T-helper 1 cell treated with Interleukin-12 subunit alpha and Interleukin-12 subunit beta and Interleukin-4 antibody, amounts not matched to agents 30 ng/mL and 1 ng/mL, for 36 hours (primary cell): Measurements from ENCODE around the gene COL23A1. TPM values are rescaled to one million over a fixed set of nuclear protein-coding genes. Genes with fewer than 3 reads are reported as not detected.

Experiments used
- intact Hi-C: fragments of 100-400 bp; cut with micrococcal nuclease; formaldehyde crosslinking; loops from one replicate; pipeline ENCODE4 v1.15.1; 2024
- total RNA-seq: library from RNA; stranded (reverse); gene quantifications from 2 replicates; pipeline ENCODE4 v1.2.3, GENCODE V29; 2022

COL23A1 gene
- total RNA-seq, 1 donor from 2014 or later: not detected

DNA sequence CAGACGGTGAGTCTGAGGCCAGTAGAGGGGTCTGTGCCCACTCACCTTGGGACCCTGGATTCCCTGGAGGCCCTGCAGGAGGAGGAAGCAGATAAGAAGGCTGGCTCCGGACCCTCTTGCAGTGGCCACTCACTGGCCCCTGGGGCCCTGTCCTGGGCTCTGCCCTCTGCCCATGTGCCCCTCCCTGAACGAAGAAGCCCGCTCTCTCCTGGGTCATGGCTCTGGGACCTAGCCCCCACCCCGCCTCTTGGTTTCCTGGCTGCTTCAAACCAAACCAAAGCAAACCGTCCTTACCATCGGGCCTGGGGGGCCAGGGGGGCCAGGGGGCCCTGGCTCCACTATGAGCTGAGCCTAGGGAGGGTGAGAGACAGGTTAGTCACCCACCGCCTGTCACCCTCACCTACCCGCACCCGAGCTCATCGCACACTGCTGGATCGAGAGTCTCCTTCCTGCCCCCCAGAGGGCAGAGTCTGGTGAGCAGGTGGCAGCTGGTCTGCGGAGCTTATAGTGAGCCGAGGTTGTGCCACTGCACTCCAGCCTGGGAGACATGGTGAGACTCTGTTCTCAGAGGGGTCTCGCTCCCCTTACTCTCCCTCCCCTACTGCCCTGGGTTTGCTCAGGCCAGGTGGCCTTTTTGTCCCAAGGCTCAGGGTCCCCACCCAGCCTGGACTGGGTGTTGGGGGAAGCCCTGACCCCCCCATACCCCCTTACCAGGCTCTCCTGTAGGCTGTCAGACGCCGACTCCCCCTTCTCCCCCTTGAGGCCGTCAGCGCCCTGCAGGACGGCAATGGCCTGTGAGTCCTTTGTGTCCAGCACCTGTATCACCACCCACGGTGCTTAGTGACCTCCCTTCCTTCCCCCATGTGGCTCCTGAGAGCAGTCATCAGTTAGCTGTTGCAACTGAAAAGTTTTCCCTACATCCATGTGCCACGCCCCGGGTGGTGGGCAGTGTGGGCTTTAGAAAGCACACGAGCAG, 342.4 kb downstream of the COL23A1 start:
- intact Hi-C loops: no loop called here

DNA sequence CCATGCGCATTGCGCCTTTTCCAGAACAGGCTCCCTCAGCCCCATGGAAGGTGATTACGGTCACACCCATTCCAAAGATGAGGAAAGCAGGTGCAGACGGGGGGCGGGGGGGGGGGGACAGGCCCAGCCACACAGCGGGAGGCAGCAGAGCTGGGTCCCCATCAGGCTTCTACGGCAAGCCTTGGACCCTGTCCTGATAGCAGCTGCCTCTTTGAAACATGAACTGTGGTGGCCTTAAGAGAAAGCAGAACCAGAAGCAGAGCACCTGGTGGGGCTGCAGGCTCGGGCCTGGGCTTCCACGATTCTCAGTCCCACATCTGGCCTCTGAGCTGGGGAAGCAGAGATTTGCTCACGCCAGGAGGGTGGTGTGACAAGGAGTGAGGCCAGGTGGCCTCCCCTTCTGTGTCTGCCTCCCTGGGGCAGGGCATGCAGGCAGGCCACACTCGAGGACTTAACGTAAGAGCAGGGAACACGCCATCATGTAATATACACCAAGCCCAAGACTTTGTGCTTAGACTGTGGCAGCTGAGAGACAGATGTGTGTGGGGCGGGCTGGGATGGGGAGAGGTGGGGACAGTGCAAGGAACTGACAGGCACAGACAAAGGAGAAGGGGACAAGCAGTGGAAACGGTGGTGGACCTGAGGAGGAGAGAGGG, 343.4 kb downstream of the COL23A1 start:
- intact Hi-C loops: no loop called here

DNA sequence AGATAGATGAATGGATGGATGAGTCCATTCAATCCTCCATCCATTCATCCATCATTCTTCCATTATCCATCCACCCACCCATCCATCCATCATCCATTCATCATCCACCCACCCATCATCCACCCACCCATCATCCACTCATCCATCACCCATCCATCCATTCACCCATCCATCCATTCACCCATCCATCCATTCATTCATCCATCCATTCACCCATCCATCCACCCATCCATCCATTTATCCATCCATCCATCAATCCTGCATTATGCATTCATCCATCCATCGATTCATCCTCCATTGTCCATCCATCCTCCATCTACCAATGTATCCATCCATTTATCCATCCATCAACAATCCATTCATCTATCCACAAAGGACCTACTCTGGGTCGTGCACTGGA, 344.8 kb downstream of the COL23A1 start:
- intact Hi-C loops: no loop called here

DNA sequence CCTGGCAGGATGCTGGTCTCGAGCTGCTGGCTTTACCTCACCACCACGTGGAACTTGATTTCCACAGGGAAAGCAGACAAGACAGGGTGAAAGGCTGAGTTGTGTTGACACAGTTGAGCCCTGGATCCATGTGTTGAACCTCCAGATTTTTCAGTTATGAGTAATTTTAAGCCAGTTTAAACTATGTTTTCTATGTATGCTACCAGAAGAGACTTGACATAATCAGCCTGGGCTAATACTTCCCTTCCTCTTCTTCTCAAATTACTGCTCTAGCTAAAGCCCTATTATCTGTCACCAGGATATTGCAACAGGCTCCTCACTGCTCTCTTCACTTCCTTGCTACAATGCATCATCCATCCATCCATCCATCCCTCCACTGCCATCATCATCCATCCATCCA, 345.6 kb downstream of the COL23A1 start:
- intact Hi-C loops: no loop called here

DNA sequence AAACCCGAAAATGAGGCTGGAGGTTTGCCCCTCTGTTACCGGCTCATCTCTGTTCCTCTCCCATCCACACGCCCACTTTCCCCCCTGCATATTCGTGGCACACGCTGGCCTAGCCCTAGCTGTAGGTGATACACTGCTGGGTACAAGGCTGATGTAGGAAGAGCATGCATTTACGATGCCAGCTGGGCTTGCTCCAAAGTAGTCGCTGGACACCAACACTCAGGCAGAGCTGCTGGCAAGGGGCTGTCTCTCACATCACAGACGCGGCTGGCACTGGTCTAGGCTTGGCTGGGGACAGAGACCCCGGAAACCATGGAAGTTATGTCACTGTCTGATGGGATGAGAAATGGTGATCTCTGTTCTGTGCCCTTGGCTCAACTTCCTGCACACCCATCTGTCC, 347.8 kb downstream of the COL23A1 start:
- intact Hi-C loops: no loop called here

DNA sequence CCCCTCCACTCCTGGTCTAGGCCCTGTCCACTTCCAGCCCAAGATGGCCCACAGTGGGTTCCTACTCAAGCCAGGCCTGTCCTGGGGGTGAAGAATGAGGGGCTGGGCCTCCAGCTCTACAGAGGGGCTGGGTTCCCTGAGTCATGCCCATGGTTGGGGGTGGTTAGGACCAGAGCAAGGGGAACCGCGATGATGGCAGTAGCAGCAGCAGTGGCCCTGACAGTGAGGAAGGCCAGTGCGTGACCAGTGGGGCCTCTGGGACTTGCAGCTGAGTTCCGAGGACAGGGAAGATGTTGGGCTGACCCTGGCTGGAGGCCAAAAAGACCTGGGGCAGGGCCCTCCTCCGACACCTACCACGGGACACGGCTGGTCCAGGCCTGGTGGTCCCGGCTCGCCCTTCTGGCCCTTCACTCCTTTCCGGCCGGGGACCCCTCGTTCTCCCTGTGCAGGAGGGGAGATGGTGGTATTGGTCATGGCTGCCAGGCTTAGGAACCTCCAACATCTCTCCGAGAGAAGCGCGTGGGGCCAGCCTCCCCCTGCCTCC, 348.4 kb downstream of the COL23A1 start:
- intact Hi-C loops: loop anchor here (1.0 kb wide), 1 partner anchor 9 kb away; the partner anchor contains the start of gene PHYKPL

DNA sequence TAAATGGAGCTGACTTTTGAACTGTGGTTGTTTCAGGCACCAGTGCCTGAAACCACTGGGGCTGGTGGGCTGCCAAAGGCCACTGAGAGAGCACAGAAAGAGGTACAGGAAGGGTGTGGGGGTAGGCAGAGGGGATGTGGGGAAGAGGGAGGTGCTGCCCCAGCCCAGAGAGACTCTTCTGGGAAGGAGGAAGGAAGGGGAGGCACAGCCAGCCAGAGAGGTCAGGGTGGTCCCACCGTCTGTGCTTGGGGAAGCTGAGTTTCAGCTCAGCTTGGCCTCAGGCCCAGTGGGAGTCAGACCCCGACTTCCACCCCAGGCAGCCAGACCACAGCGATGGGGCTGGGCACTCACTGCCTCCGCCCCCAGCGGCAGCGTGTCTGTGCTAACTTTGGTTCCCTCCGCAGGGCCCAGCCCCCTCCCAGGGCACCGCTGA, 348.9 kb downstream of the COL23A1 start:
- intact Hi-C loops: loop anchor here (1.0 kb wide), 1 partner anchor 9 kb away; the partner anchor contains the start of gene PHYKPL

DNA sequence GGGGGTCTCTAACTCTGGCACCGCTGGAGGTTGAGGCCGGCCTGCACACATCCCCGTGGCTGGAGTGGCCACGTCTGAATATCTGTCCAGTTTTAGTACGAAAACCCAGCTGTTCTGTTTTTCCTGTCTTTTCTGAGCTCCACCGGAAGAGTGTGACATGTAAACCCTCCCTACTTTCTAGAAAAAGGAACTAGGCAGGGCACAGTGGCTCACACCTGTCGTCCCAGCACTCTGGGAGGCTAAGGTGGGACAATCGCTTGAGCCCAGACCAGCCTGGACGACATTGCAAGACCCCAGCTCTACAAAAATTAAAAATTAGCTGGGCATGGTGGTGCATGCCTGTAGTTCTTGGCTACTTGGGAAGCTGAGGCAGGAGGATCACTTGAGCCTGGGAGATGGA, 349.4 kb downstream of the COL23A1 start:
- intact Hi-C loops: loop anchor here (1.0 kb wide), 1 partner anchor 8 kb away; the partner anchor contains the start of gene PHYKPL

DNA sequence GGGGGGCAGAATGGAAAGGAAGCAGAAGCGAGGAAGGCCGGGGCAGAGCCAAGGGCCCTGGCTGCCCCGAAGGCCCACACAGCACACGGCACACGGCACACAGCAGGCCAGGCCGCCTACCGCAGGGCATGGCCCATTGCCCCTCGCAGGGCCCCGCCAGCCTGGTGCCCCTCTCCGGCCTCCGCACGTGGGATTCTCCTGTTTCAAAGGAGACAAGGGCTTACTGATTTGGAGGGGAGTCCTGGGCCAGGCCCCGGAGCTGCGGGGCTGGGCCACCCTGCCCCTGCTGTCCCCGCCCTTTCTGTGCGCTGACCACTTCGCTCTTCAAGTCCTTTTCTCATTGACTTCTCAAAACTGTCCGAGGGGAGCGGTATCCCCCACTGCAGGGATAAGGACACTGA, 349.9 kb downstream of the COL23A1 start:
- intact Hi-C loops: no loop called here

DNA sequence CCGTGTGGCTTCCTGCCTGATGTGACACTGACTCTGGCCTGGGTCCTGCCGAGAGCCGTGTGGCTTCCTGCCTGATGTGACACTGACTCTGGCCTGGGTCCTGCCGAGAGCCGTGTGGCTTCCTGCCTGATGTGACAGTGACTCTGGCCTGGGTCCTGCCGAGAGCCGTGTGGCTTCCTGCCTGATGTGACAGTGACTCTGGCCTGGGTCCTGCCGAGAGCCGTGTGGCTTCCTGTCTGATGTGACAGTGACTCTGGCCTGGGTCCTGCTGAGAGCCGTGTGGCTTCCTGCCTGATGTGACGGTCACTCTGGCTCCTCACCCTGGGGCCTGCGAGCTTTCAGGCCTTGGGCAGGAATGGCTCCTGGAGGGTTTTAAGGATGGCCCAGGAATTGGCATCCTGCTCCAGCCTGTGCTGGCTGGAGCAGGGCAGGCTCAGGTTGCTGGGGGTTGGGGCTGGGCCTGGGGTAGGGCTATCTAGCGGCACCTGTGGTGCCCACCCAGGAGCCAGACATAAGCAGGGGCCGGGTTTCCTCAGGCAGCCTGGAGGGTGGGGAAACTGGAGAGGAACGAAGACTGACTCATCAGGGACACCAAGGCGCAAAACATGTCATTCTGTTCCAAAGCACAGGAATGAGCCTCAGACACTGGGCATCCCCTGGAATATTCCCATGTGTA, 350.4 kb downstream of the COL23A1 start:
- intact Hi-C loops: loop anchor here (5.0 to 10.0 kb wide), 2 partner anchors 598 to 1465 kb away; no protein-coding TSS in a partner anchor

DNA sequence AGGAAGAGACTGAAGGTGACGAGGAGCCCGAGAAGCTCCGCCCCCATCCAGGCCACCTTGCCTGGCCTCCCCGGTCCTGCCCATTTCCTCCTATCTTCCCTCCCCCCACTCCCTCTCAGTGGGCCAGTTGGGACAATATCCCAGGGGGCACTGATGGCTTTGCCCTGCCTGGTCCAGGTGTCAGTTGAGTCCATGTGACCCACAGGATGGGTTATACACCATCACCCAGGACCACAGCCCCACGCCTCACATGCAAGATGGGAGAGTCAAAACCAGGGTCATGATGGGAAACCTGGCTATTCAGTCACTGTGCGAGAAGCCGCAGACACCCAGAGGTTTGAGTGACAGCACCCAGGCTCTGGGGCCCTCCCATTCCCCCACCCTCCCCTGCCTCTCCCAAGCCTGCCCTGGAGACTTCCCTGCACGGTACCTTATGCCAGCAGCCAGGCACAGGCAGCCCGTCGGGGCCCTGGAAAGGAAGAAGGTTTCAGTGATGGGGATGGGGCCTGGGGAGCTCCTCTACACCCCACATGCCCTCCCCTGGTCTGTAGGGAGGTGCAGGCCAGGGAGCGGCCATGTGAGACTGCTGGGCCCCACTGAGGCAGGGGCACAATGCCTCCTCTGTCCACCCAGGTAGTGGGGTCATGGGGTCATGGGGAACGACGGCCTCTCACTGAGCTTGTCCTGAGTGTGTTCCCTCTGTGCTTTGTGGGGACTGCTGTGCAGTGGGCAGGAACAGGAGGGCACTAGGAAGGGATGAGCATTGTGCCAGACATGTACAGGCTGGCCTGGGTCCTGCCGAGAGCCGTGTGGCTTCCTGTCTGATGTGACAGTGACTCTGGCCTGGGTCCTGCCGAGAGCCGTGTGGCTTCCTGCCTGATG, 351.2 kb downstream of the COL23A1 start:
- intact Hi-C loops: loop anchor here (5.0 to 10.0 kb wide), 2 partner anchors 598 to 1466 kb away; no protein-coding TSS in a partner anchor

DNA sequence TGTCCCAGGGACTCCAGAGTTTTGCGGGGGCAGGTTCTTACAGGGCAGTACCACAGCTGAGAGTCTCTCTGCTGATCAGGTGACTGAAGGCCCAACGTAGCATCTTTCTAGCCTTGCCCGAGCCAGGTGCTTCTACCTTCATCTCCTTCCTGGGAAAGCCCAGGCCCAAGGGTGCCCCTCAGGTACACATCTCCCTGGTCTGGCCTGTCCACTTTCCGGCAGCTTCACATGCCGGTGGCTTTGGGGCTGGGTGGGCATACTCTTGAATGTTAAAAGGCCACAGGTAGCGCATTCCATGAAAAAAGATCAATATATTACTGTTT, 351.9 kb downstream of the COL23A1 start:
- intact Hi-C loops: loop anchor here (5.0 to 10.0 kb wide), 2 partner anchors 599 to 1467 kb away; no protein-coding TSS in a partner anchor

DNA sequence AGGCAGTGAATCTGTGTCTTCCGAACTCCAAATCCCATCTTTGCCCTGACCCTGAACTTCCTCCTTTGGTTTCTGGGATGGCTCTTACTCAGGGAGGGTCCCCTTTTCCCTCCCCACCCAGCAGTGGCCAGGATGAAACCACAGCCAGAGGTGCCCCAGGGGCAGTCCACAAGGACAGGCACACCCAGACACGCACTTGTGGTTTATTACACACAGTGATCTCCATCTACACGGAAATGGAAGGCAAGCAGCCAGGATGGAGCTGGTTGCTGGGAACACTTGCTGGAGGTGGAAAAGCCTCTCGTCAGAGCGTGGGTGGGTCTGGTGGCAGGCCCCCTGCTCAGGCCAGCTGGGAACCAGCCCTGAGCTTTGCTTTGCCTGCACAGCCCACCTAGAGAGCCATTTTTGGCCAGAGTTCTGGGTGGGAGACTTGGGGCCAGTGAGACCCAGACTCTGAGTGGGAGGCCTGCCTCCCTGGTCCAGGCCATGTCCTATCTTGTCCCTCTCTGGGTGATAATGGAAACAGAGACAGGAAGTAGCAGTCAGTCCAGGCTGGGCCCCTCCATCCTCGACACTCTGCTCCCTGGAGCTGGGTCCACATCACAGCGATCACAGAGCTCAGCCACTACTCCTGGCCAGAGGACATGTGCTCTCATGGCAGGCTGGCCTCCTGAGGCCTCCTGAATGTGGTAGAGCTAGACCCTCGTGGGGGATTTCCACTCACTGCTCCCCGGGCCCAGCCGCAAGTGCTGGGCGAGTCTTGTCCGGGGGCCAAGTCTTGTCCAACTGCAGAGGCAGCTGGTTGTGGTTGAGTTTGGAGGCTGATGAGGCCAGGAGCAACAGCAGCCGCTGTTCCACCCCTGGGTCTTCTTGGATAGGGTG, 352.5 kb downstream of the COL23A1 start:
- intact Hi-C loops: loop anchor here (5.0 to 10.0 kb wide), 2 partner anchors 600 to 1467 kb away; no protein-coding TSS in a partner anchor

DNA sequence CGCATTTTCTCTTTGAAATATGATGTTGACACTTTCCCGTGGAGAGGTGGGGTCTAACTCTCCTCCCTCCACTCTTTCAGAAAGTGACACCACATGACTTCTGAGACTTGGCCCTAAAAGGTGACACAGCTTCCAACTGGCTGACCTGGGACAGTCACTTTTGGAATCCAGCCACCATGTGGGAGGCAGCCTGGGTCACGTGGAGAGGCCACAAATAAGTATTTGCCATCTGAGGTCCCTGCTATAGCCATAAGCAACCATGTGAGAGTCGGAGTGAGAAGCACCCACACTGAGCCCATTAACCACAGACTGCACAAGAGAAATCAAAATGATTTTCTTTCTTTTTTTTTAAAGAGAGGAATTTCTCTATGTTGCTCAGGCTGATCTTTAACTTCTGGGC, 353.5 kb downstream of the COL23A1 start:
- intact Hi-C loops: loop anchor here (5.0 to 10.0 kb wide), 2 partner anchors 601 to 1468 kb away; no protein-coding TSS in a partner anchor

DNA sequence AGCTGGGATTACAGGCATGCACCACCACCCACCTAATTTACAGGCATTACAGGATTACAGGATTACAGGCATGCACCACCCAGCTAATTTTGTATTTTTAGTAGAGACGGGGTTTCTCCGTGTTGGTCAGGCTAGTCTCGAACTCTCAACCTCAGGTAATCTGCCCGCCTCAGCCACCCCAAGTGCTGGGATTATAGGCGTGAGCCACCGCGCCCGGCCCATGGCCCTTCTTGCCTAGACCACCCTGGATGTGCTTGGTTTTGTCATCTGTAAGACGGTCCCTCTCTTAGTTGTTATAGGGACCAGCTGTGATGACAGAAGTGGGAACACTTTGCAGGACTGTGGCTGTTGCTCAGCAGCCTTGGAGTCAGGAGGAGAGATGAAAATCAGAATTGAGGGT, 354.1 kb downstream of the COL23A1 start:
- intact Hi-C loops: loop anchor here (5.0 to 10.0 kb wide), 2 partner anchors 601 to 1469 kb away; no protein-coding TSS in a partner anchor

DNA sequence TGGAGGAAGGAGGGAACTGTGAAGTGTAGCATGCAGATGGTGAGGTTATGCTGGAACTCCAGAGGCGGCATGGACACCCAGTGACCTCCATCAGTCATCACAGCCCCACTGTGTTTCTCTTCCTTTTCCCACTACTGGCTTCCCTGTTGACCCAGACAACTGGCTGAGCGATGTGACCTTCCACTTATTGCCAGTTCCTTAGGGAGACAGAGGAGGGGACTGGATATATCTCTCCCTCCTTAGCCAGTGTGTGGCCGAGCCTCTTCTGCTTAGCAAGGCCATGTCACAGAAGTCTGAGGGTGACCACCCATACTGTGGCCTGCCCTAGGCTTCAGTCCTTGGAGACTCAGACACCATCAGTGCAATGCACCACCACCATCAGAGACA, 354.6 kb downstream of the COL23A1 start:
- intact Hi-C loops: loop anchor here (1.0 to 10.0 kb wide), 6 partner anchors 316 to 1469 kb away; partner anchors contain the start of genes COL23A1 and ZNF354A

DNA sequence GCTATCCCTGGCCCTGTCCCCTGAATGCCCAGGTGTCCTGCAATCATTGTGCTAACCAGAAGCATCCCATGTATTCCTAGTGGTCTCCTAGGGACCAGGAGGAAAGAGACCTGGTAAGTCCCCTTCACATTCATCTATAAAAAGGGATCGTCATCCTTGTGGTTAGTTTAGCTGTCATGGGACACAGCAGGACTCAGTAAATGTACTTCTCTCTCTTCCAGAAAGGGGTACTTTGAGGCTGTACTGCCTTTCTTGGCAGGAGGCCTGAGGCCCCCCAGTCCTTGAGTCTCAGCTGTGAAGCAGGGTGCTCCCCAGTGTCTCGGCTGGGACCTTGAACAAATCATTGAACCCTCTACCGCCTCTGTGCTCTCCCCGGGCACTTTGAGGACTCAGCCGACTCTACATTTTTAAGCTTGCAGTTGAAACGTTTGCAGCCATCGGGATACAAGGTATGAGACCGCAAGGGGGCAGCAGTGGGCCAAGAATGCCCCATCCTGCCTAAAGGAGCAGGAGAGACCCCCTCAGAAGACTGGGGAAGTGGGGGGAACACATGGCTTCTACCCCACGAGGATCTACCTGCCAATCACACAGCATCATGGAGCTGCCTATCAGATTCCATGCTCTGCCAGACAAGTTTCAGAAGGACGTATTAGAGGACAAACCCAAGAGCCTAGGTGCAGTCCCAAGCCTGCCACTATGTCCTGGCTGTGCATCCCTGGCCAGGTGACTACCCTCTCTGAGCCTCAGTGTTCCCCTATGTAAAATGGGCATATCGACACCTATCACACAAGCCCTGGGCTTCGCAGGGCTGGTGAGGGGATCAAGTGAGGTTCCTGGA, 355.2 kb downstream of the COL23A1 start:
- intact Hi-C loops: loop anchor here (1.0 to 10.0 kb wide), 9 partner anchors 316 to 1470 kb away; partner anchors contain the start of genes COL23A1, HNRNPH1, ZNF354A and ZNF354B
